ENCODE data around the gene DARS2. TPM values are rescaled to one million over a fixed set of nuclear protein-coding genes. Genes with fewer than 3 reads are reported as not detected.

The DARS2 gene
- total and polyA plus RNA-seq, 2 of the 4 experiments (the other 2 are of a cell fraction): 14.8 to 18.8 TPM

GRCh38 chr1:173867753-173868265 is 43.3 kb downstream of the DARS2 start, which contains the start of gene GAS5:
Gene GAS5 (minus strand): TSS chr1:173867989.
- H3K27me3 ChIP-seq (ENCODE audit: control insufficient read depth, insufficient read depth, low read length): no peaks in the 10 kb centered on the region
- H3K23ac ChIP-seq (ENCODE audit: low read depth, low read length): peak within 1 kb of the TSS; percentile 96
- in situ Hi-C loops (cut with MboI; ENCODE audit: low sequenced_read_pairs) (no loop called here), dilution Hi-C loops (cut with HindIII; ENCODE audit: low sequenced_read_pairs, unreplicated experiment) (no loop called here), intact Hi-C loops (cut with micrococcal nuclease) (loop anchor here (1.0 to 5.0 kb wide), 3 partner anchors 291 to 1121 kb away; partner anchors contain the start of gene RABGAP1L)
- H2AK5ac ChIP-seq (ENCODE audit: low read depth, low read length): peak within 1 kb of the TSS; percentile 94
- H4K20me1 ChIP-seq (ENCODE audit: insufficient read depth, low read length): peaks cover 50% of the 10 kb centered on the region
- H2AK9ac ChIP-seq (replicated peaks; ENCODE audit: low read depth, low read length, poor library complexity): peak within 1 kb of the TSS; percentile 95
- peak within 1 kb of the TSS; percentile 97 for H3K4ac ChIP-seq (ENCODE audit: low read depth, low read length)
- peak; percentile 92 for ATAC-seq (ENCODE audit: low read depth)
- H2BK120ac ChIP-seq (ENCODE audit: low read depth, low read length): peak within 1 kb of the TSS; percentile 74
- H3K56ac ChIP-seq (ENCODE audit: extremely low read depth, insufficient read depth, low read length): peak within 1 kb of the TSS; percentile 78
- peak within 1 kb of the TSS; percentile 76 for H2BK5ac ChIP-seq (ENCODE audit: low read depth, low read length, poor library complexity, severe bottlenecking)
- no peaks in the 10 kb centered on the region for H3K9me1 ChIP-seq (ENCODE audit: insufficient read depth, low read length)
- 0% methylated on average over 4 of the region's 30 CpGs; no CpG with 5 or more reads in 1 of the 2 experiments for WGBS, 2 experiments (ENCODE audit: extremely low coverage in 2 of 2, insufficient read length in 1 of 2)
- peak; percentile 100 for DNase-seq
- H2AFZ ChIP-seq (replicated peaks; ENCODE audit: low read length, poor library complexity): peak within 1 kb of the TSS; percentile 96
- H3K18ac ChIP-seq (ENCODE audit: low read depth, low read length): peak within 1 kb of the TSS; percentile 28
- H4K5ac ChIP-seq (ENCODE audit: low read depth, low read length): peak within 1 kb of the TSS; percentile 58
- H3K9me3 ChIP-seq (ENCODE audit: control insufficient read depth, insufficient read depth, low read length): no peaks in the 10 kb centered on the region
- peak within 1 kb of the TSS; percentile 86 for H3K4me2 ChIP-seq (ENCODE audit: low read depth, low read length)
- H3K9ac ChIP-seq (ENCODE audit: low read depth, low read length): peak within 1 kb of the TSS; percentile 88
- BruUV-seq (replicated peaks): no TSS peak
- peak within 1 kb of the TSS; percentile 80 for H3K27ac ChIP-seq (ENCODE audit: insufficient read depth, low read length)
- CTCF ChIA-PET: no interaction called here
- H3K36me3 ChIP-seq (ENCODE audit: control insufficient read depth, insufficient read depth, low read length): peaks cover 44% of the 10 kb centered on the region
- peak within 1 kb of the TSS; percentile 79 to 85 for H4K8ac ChIP-seq (ENCODE audit: low read depth in 2 of 2, low read length in 2 of 2)
- POLR2A ChIA-PET (ENCODE audit: unreplicated experiment): interaction anchor here (0.5 to 0.7 kb wide), 9 partner anchors 10 to 1683 kb away, joined by 3 to 15 read pairs (median 4); no protein-coding TSS in a partner anchor
- H3K14ac ChIP-seq (replicated peaks; ENCODE audit: low read depth, low read length): peak within 1 kb of the TSS; percentile 99
- no peak within 1 kb of the TSS for H2BK15ac ChIP-seq (ENCODE audit: low read depth, low read length)
- peak within 1 kb of the TSS; percentile 70 for H3K4me3 ChIP-seq (ENCODE audit: insufficient read depth, low read depth, low read length)
- H4K91ac ChIP-seq (ENCODE audit: insufficient read depth, low read depth, low read length): peak within 1 kb of the TSS; percentile 80
- H3K4me1 ChIP-seq (ENCODE audit: control insufficient read depth, insufficient read depth, low read length): no peaks in the 10 kb centered on the region; the same call in 1 of the 2 replicates
- H3K79me1 ChIP-seq (ENCODE audit: low read depth in 1 of 2, low read length in 2 of 2): peaks cover 9 to 57% of the 10 kb centered on the region in 2 experiments; a peak in 3 of 4 replicates
- no peak within 1 kb of the TSS for H2BK20ac ChIP-seq (ENCODE audit: low read depth, low read length)
- peak; percentile 100 for TF ChIP-seq POLR2A (IDR thresholded peaks at IDR 0.05; ENCODE audit: low read depth, low read length)
- TF ChIP-seq, protein P1, sequence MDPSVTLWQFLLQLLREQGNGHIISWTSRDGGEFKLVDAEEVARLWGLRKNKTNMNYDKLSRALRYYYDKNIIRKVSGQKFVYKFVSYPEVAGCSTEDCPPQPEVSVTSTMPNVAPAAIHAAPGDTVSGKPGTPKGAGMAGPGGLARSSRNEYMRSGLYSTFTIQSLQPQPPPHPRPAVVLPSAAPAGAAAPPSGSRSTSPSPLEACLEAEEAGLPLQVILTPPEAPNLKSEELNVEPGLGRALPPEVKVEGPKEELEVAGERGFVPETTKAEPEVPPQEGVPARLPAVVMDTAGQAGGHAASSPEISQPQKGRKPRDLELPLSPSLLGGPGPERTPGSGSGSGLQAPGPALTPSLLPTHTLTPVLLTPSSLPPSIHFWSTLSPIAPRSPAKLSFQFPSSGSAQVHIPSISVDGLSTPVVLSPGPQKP (IDR thresholded peaks at IDR 0.05; ENCODE audit: borderline replicate concordance, low read depth, low read length): no peak
- TF ChIP-seq FOS (IDR thresholded peaks at IDR 0.05; ENCODE audit: low read depth, low read length): no peak
- TF ChIP-seq MAZ (IDR thresholded peaks at IDR 0.05; ENCODE audit: borderline replicate concordance, low read depth, low read length): peak; percentile 96; the same call in 1 of the 2 replicates
- TF ChIP-seq BHLHE40 (IDR thresholded peaks at IDR 0.05; ENCODE audit: low read depth, low read length): 0 out of 2 replicates have a peak, but pooled peaks have one; percentile 37
- TF ChIP-seq, protein P2, sequence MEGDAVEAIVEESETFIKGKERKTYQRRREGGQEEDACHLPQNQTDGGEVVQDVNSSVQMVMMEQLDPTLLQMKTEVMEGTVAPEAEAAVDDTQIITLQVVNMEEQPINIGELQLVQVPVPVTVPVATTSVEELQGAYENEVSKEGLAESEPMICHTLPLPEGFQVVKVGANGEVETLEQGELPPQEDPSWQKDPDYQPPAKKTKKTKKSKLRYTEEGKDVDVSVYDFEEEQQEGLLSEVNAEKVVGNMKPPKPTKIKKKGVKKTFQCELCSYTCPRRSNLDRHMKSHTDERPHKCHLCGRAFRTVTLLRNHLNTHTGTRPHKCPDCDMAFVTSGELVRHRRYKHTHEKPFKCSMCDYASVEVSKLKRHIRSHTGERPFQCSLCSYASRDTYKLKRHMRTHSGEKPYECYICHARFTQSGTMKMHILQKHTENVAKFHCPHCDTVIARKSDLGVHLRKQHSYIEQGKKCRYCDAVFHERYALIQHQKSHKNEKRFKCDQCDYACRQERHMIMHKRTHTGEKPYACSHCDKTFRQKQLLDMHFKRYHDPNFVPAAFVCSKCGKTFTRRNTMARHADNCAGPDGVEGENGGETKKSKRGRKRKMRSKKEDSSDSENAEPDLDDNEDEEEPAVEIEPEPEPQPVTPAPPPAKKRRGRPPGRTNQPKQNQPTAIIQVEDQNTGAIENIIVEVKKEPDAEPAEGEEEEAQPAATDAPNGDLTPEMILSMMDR (conservative IDR thresholded peaks at IDR 0.05; ENCODE audit: low read depth, low read length): no peak
- TF ChIP-seq SMC3 (IDR thresholded peaks at IDR 0.05; ENCODE audit: low read depth, low read length): no peak
- TF ChIP-seq NFE2L2 (IDR thresholded peaks at IDR 0.05; ENCODE audit: low read depth, low read length): peak; percentile 43; the same call in 1 of the 2 replicates
- no peak for TF ChIP-seq RFX5 (IDR thresholded peaks at IDR 0.05; ENCODE audit: low read depth, low read length)
- peak; percentile 31; the same call in 1 of the 2 replicates for TF ChIP-seq MXI1 (IDR thresholded peaks at IDR 0.05; ENCODE audit: borderline replicate concordance, low read depth, low read length)
- no peak for TF ChIP-seq MAFK (IDR thresholded peaks at IDR 0.05; ENCODE audit: low read depth, low read length)
- no peak; the same call in 1 of the 2 replicates for TF ChIP-seq CHD1 (IDR thresholded peaks at IDR 0.05; ENCODE audit: low read depth, low read length)
- TF ChIP-seq CEBPB (IDR thresholded peaks at IDR 0.05; ENCODE audit: low read depth, low read length): no peak
- TF ChIP-seq, protein P3, sequence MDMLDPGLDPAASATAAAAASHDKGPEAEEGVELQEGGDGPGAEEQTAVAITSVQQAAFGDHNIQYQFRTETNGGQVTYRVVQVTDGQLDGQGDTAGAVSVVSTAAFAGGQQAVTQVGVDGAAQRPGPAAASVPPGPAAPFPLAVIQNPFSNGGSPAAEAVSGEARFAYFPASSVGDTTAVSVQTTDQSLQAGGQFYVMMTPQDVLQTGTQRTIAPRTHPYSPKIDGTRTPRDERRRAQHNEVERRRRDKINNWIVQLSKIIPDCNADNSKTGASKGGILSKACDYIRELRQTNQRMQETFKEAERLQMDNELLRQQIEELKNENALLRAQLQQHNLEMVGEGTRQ (IDR thresholded peaks at IDR 0.05; ENCODE audit: low read depth, low read length): peak; percentile 95
- TF ChIP-seq RCOR1 (IDR thresholded peaks at IDR 0.05; ENCODE audit: insufficient replicate concordance, low read length): no peak
